ENCODE data around the gene SUCLG1. TPM values are rescaled to one million over a fixed set of nuclear protein-coding genes. Genes with fewer than 3 reads are reported as not detected.

The SUCLG1 gene
- total and polyA plus RNA-seq, 2 of the 8 experiments (the other 6 are each of a cell fraction or from before 2014, with no cell fraction given) = 19.9 to 40.0 TPM

DNA sequence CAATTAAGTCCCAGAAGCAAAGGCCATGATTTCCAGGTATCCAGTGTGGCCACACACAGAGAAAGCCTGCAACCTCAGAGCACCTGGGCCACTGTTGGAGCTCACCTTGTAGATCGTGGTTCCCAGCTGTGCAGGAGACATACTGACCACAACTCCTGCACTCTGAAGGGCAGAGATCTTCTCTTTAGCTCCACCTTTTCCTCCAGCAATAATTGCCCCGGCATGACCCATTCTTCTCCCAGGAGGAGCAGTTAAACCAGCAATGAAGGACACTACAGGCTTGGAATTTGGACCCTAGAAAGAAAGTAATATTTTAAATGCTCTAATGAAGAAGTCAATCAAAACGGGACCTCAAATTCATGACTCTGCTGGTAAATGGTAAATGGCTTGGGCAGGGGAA, 33.8 kb downstream of the SUCLG1 start:
- 86% methylated on average over 3 of the region's 3 CpGs; no CpG with 5 or more reads in 1 of the 2 experiments for WGBS, 2 experiments (ENCODE audit: extremely low coverage in 1 of 2, insufficient coverage in 1 of 2, insufficient read length in 1 of 2, insufficient replicate concordance in 2 of 2, low coverage in 1 of 2, low lambda C conversion rate in 2 of 2, missing lambda C conversion rate in 1 of 2)
- H4K8ac ChIP-seq (ENCODE audit: extremely low read depth, insufficient read depth, low read length) = no peak overlapping the region
- H3K18ac ChIP-seq (ENCODE audit: extremely low read depth, low read length) = no peak overlapping the region
- no peaks in the 10 kb centered on the region for H3K27me3 ChIP-seq (replicated peaks in 1 of 4; ENCODE audit: control insufficient read depth in 3 of 4, extremely low read depth in 1 of 4, insufficient read depth in 3 of 4, low read length in 3 of 4)
- FAIRE-seq = no peak
- no peak overlapping the region for H2BK5ac ChIP-seq (ENCODE audit: low read depth, low read length)
- H4K91ac ChIP-seq (replicated peaks; ENCODE audit: insufficient read length, low read length) = no peak overlapping the region
- H3K56ac ChIP-seq (replicated peaks; ENCODE audit: insufficient read length, low read depth, low read length) = no peak overlapping the region
- no peaks in the 10 kb centered on the region for H3K79me1 ChIP-seq (ENCODE audit: low read depth, low read length)
- no peak overlapping the region for H3K4me3 ChIP-seq (ENCODE audit: extremely low read depth in 1 of 4, insufficient read depth in 2 of 4, low read depth in 3 of 4, low read length in 4 of 4)
- no peak overlapping the region for H3K4me2 ChIP-seq (ENCODE audit: insufficient read depth in 1 of 2, low read depth in 2 of 2, low read length in 2 of 2)
- H3K9ac ChIP-seq (replicated peaks in 1 of 4; ENCODE audit: extremely low read depth in 1 of 4, low read depth in 3 of 4, low read length in 3 of 4) = no peak overlapping the region
- no peaks in the 10 kb centered on the region for H4K20me1 ChIP-seq (replicated peaks in 1 of 2; ENCODE audit: control insufficient read depth in 1 of 2, insufficient read depth in 2 of 2, low read length in 2 of 2)
- ChIA-PET POLR2A (ENCODE audit: partially characterized antibody) (no interaction called here), CTCF (ENCODE audit: partially characterized antibody) (interaction anchor here (0.6 to 3.1 kb wide), 7 partner anchors 8 to 420 kb away, joined by 3 to 16 read pairs (median 3); no protein-coding TSS in a partner anchor)
- no peaks in the 10 kb centered on the region for H3K23me2 ChIP-seq (ENCODE audit: low read depth, low read length)
- H3K4me1 ChIP-seq (replicated peaks in 1 of 4; ENCODE audit: control insufficient read depth in 3 of 4, insufficient read depth in 4 of 4, low read length in 3 of 4) = no peaks in the 10 kb centered on the region
- no peak overlapping the region for H2BK15ac ChIP-seq (ENCODE audit: low read length)
- H2BK12ac ChIP-seq (ENCODE audit: low read depth, low read length) = no peak overlapping the region
- H3K14ac ChIP-seq (ENCODE audit: insufficient read length) = no peak overlapping the region
- H3K36me3 ChIP-seq (ENCODE audit: control insufficient read depth in 2 of 4, insufficient read depth in 4 of 4, low read length in 3 of 4) = peaks cover 0 to 7% (median 1%) of the 10 kb centered on the region in 4 experiments; a peak in 2 of 8 replicates
- no peak overlapping the region for H2BK20ac ChIP-seq (ENCODE audit: low read length)
- no peak overlapping the region for H2AK5ac ChIP-seq (ENCODE audit: low read depth, low read length)
- H2AFZ ChIP-seq (ENCODE audit: low read length) = no peak overlapping the region
- no peak overlapping the region for H3K27ac ChIP-seq (ENCODE audit: low read depth, low read length)
- no peak overlapping the region for H3K4ac ChIP-seq (replicated peaks; ENCODE audit: insufficient read length, low read depth, low read length)
- H3K23ac ChIP-seq (ENCODE audit: insufficient read length) = no peak overlapping the region
- H2BK120ac ChIP-seq (replicated peaks; ENCODE audit: low read depth, low read length) = no peak overlapping the region
- DNase-seq (ENCODE audit: low read depth in 1 of 2, low spot score in 2 of 2) = no peak
- H3K79me2 ChIP-seq (ENCODE audit: control insufficient read depth in 1 of 2, insufficient read depth in 2 of 2, low read length in 2 of 2) = no peaks in the 10 kb centered on the region
- H3K9me3 ChIP-seq (ENCODE audit: insufficient read depth in 2 of 2, low read depth in 1 of 2, low read length in 1 of 2) = no peaks in the 10 kb centered on the region
- H4K5ac ChIP-seq (ENCODE audit: insufficient read length, low read depth, low read length) = no peak overlapping the region
- TF ChIP-seq SP1 (IDR thresholded peaks at IDR 0.05; ENCODE audit: low read depth, low read length) = no peak
- TF ChIP-seq CEBPB (IDR thresholded peaks at IDR 0.05; ENCODE audit: low read depth, low read length) = no peak
- no peak for TF ChIP-seq KDM4A (IDR thresholded peaks at IDR 0.05; ENCODE audit: low read depth, low read length, severe bottlenecking)
- TF ChIP-seq RXRA (IDR thresholded peaks at IDR 0.05; ENCODE audit: insufficient read depth, low read depth, low read length) = no peak
- TF ChIP-seq EZH2 (IDR thresholded peaks at IDR 0.05; ENCODE audit: low read depth, low read length, severe bottlenecking) = no peak
- TF ChIP-seq CHD2 (IDR thresholded peaks at IDR 0.05; ENCODE audit: low read length) = no peak
- no peak for TF ChIP-seq ZNF274 (IDR thresholded peaks at IDR 0.05; ENCODE audit: borderline replicate concordance, extremely low read depth, low read length)

Measured in H1 (cell line).